NB4 (cell line): ENCODE data around the gene PEX12.

Source experiments
- POLR2A ChIP-seq: IDR thresholded peaks from 2 replicates; pipeline ENCODE4 v1.6.1; 2011; ENCODE audit warnings: mild to moderate bottlenecking; ENCODE audit not compliant: insufficient read length; ENCODE audit errors: extremely low read depth
- TF ChIP-seq, protein P1 (sequence below): IDR thresholded peaks from one replicate; pipeline ENCODE4 v1.5.1; 2012; ENCODE audit warnings: low read depth, low read length
- TF ChIP-seq, protein P2 (sequence below): IDR thresholded peaks from 2 replicates; pipeline ENCODE4 v1.6.1; 2011; ENCODE audit warnings: low read depth, low read length

DNA sequence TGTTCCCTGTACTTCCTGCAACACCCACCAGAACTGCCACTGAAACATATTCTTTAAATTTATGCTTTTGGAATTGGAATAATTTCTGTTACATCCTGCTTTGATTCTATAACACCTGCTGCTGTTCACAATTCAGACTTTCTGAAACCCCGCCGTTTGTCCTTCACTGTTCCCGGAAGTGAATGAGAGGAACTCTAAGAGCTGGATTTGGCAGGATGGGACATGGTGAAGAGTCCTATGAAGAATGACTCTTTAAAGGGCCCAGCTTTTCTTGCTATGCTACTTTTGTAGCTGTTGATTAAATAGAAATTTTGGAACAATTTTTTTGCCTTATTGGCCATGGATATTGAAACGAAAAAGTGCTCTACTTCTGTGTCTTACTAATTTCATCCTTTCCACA lies 17.7 kb upstream of the PEX12 start:
- TF ChIP-seq, protein P1, sequence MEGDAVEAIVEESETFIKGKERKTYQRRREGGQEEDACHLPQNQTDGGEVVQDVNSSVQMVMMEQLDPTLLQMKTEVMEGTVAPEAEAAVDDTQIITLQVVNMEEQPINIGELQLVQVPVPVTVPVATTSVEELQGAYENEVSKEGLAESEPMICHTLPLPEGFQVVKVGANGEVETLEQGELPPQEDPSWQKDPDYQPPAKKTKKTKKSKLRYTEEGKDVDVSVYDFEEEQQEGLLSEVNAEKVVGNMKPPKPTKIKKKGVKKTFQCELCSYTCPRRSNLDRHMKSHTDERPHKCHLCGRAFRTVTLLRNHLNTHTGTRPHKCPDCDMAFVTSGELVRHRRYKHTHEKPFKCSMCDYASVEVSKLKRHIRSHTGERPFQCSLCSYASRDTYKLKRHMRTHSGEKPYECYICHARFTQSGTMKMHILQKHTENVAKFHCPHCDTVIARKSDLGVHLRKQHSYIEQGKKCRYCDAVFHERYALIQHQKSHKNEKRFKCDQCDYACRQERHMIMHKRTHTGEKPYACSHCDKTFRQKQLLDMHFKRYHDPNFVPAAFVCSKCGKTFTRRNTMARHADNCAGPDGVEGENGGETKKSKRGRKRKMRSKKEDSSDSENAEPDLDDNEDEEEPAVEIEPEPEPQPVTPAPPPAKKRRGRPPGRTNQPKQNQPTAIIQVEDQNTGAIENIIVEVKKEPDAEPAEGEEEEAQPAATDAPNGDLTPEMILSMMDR, result no peak
- TF ChIP-seq POLR2A, result no peak
- TF ChIP-seq, protein P2, sequence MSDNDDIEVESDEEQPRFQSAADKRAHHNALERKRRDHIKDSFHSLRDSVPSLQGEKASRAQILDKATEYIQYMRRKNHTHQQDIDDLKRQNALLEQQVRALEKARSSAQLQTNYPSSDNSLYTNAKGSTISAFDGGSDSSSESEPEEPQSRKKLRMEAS, result no peak
